GM23338 (cell line): ENCODE measurements around the gene PTOV1. TPM values are rescaled to one million over a fixed set of nuclear protein-coding genes. Genes with fewer than 3 reads are reported as not detected.

Source experiments
- CREB1 ChIP-seq: fragments of 250-450 bp; sonication (Bioruptor Pico); IDR thresholded peaks from 2 replicates; pipeline ENCODE4 v1.5.0; 2020; ENCODE audit warnings: low read depth, mild to moderate bottlenecking, moderate library complexity
- CTCF ChIP-seq, 2 experiments: fragments of 200-600 bp in 1 of 2; sonication (generic) in 1 of 2; conservative IDR thresholded peaks; 2 replicates each; pipeline versions ENCODE4 v1.5.1 to v1.6.1; 2016 to 2017; ENCODE audit warnings: antibody characterized with exemption in 2 of 2, low read depth in 2 of 2, mild to moderate bottlenecking in 2 of 2, moderate library complexity in 1 of 2
- ETS1 ChIP-seq: IDR thresholded peaks from 2 replicates; pipeline ENCODE4 v1.6.1; 2016; ENCODE audit warnings: antibody characterized with exemption
- ZNF462 ChIP-seq: fragments of 250-450 bp; sonication (Bioruptor Pico); IDR thresholded peaks from 2 replicates; pipeline ENCODE4 v1.5.0; 2020; ENCODE audit warnings: mild to moderate bottlenecking, moderate library complexity
- polyA plus RNA-seq: library from polyadenylated mRNA; unstranded; fragments of >200 nt; fragmentation: Nextera tagmentation; extraction: Ambion mirVana; gene quantifications from 2 replicates; pipeline ENCODE4 v1.2.1, GENCODE V29; 2016
- total RNA-seq: library from RNA; depleted of rRNA; stranded (reverse); fragments of >200 nt; shearing (Covaris generic); gene quantifications from 2 replicates; pipeline ENCODE4 v1.2.3, GENCODE V29; 2014

PTOV1 gene
- total and polyA plus RNA-seq, 2 experiments from 2014 or later: 188 to 209 TPM

- no peak for TF ChIP-seq ZNF462
- no peak for TF ChIP-seq CTCF (conservative IDR thresholded peaks at IDR 0.05; ENCODE audit: low read depth in 2 of 2)
- no peak for TF ChIP-seq ETS1
- no peak for TF ChIP-seq CREB1
These were observed 38.4 kb upstream of the PTOV1 start (continued) for GRCh38 chr19:49812452-49812996.
